ENCODE data around the gene RBM44.

RBM44 gene

GRCh38 chr2:237889811-237890210, 91.2 kb downstream of the RBM44 start:
- no peak for DNase-seq
